Smooth muscle cell (in vitro differentiated cells): ENCODE measurements around the gene EP400. TPM values are rescaled to one million over a fixed set of nuclear protein-coding genes. Genes with fewer than 3 reads are reported as not detected.

Experiments
- DNase-seq: peaks from one replicate; lab custom pipeline; 2025; ENCODE audit not compliant: unreplicated experiment; lab: John Stamatoyannopoulos, UW
- H2AFZ ChIP-seq: fragments of 200-600 bp; sonication (generic); 2 replicates; pipeline ENCODE4 v1.6.0; 2016; ENCODE audit warnings: antibody characterized with exemption, low read depth, mild to moderate bottlenecking
- H3F3A ChIP-seq: fragments of 200-600 bp; sonication (generic); 2 replicates; pipeline ENCODE4 v1.6.0; 2017; ENCODE audit warnings: antibody characterized with exemption, low read depth
- H3K27ac ChIP-seq: fragments of 200-600 bp; sonication (generic); 2 replicates; pipeline ENCODE4 v1.5.1; 2016; ENCODE audit warnings: low read depth, mild to moderate bottlenecking
- H3K27me3 ChIP-seq: fragments of 200-600 bp; sonication (generic); 2 replicates; pipeline ENCODE4 v1.6.1; 2016; ENCODE audit warnings: low read depth, mild to moderate bottlenecking
- H3K36me3 ChIP-seq: fragments of 200-600 bp; sonication (generic); 2 replicates; pipeline ENCODE4 v1.5.1; 2016; ENCODE audit warnings: low read depth
- H3K4me1 ChIP-seq: fragments of 200-600 bp; sonication (generic); 2 replicates; pipeline ENCODE4 v1.5.1; 2016; ENCODE audit warnings: low read depth
- H3K4me2 ChIP-seq: fragments of 200-600 bp; sonication (generic); 2 replicates; pipeline ENCODE4 v1.6.0; 2016; ENCODE audit warnings: mild to moderate bottlenecking
- H3K4me3 ChIP-seq: fragments of 200-600 bp; sonication (generic); 2 replicates; pipeline ENCODE4 v1.5.1; 2016; ENCODE audit warnings: mild to moderate bottlenecking
- H3K79me2 ChIP-seq: fragments of 200-600 bp; sonication (generic); 2 replicates; pipeline ENCODE4 v1.6.0; 2016; ENCODE audit warnings: low read depth, mild to moderate bottlenecking
- H3K9ac ChIP-seq: fragments of 200-600 bp; sonication (generic); 2 replicates; pipeline ENCODE4 v1.6.0; 2016; ENCODE audit warnings: low read depth
- H3K9me3 ChIP-seq: fragments of 200-600 bp; sonication (generic); replicated peaks from 2 replicates; pipeline ENCODE4 v1.5.1; 2016; ENCODE audit warnings: low read depth
- H4K20me1 ChIP-seq: fragments of 200-600 bp; sonication (generic); 2 replicates; pipeline ENCODE4 v1.6.0; 2016; ENCODE audit warnings: low read depth
- CTCF ChIP-seq: fragments of 200-600 bp; sonication (generic); IDR thresholded peaks from 2 replicates; pipeline ENCODE4 v1.5.1; 2017; ENCODE audit warnings: borderline replicate concordance, mild to moderate bottlenecking, antibody characterized with exemption; ENCODE audit not compliant: insufficient read depth, poor library complexity, severe bottlenecking
- WGBS: methylation state at CpG from one replicate; pipeline ENCODE4 v1.1.7; 2016; ENCODE audit warnings: low lambda C conversion rate; 5-methylcytosine and 5-hydroxymethylcytosine counted together
- polyA plus RNA-seq: library from polyadenylated mRNA; unstranded; fragments of >200 nt; fragmentation: Nextera tagmentation; extraction: Ambion mirVana; gene quantifications from 2 replicates; pipeline ENCODE4 v1.2.1, GENCODE V29; 2016
- total RNA-seq: library from RNA; depleted of rRNA; stranded (reverse); fragments of >200 nt; gene quantifications from 2 replicates; pipeline ENCODE4 v1.2.3, GENCODE V29; 2014

EP400 gene
- total and polyA plus RNA-seq, 2 experiments from 2014 or later, result 6.6 to 13.6 TPM

DNA sequence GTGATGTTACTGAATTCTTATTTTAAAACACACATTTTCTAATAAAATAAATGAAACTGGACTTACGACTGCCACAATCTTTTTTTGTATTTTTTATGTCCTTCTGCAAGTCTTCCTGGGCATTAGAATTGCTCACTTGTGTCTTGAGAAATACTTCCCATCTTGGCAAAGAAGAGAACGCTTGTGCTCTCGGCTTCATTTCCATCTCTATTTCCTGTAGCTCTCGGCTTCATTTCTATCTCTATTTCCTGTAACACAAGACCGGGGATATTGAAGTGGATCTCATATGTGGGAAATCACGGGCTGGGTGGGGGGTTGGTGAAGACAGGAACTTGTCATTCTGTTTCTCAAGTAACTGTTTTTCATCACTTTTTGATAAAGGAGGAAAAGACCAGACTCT, 77.9 kb downstream of the EP400 start:
- no peak for DNase-seq
- 92% methylated on average over 6 of the region's 6 CpGs for WGBS
- Histone ChIP-seq H3K9ac (no peak overlapping the region), H3K36me3 (peaks cover 24% of the 10 kb centered on the region), H3K9me3 (no peaks in the 10 kb centered on the region), H3F3A (no peaks in the 10 kb centered on the region), H3K27ac (no peak overlapping the region), H3K4me3 (no peak overlapping the region), H3K4me2 (no peak overlapping the region), H3K79me2 (no peaks in the 10 kb centered on the region), H3K4me1 (no peaks in the 10 kb centered on the region), H3K27me3 (no peaks in the 10 kb centered on the region), H2AFZ (no peak overlapping the region), H4K20me1 (no peaks in the 10 kb centered on the region)
- no peak for TF ChIP-seq CTCF

DNA sequence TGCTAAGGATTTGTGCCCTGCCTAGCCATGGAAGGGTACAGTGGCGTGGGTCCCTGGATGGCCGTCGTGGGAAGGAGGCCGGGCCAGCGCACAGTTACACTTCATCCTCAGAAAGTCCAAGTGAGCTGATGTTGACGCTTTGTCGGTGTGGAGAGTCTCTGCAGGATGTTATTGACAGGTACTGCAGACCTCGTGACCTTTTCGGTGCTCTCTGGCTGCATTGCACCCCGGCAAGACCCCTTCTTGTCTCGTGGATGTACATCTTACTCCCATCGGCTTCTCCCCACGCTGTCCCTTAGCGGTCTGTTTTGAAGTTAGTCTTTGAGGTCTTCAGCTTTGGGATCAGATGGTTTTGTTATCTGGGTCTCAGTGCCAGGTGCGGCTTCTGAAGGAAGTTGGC, 78.4 kb downstream of the EP400 start:
- DNase-seq, result no peak
- 97% methylated on average over 15 of the region's 15 CpGs for whole genome bisulfite sequencing
- H3K79me2 ChIP-seq, result no peaks in the 10 kb centered on the region
- H3K27me3 ChIP-seq, result no peaks in the 10 kb centered on the region
- H3K27ac ChIP-seq, result no peak overlapping the region
- no peak overlapping the region for H3K4me3 ChIP-seq
- TF ChIP-seq CTCF, result no peak
- H3K4me2 ChIP-seq, result no peak overlapping the region
- no peaks in the 10 kb centered on the region for H4K20me1 ChIP-seq
- peaks cover 24% of the 10 kb centered on the region for H3K36me3 ChIP-seq
- no peaks in the 10 kb centered on the region for H3K4me1 ChIP-seq
- no peak overlapping the region for H3K9ac ChIP-seq
- H2AFZ ChIP-seq, result no peak overlapping the region
- H3K9me3 ChIP-seq, result no peaks in the 10 kb centered on the region
- H3F3A ChIP-seq, result no peaks in the 10 kb centered on the region

DNA sequence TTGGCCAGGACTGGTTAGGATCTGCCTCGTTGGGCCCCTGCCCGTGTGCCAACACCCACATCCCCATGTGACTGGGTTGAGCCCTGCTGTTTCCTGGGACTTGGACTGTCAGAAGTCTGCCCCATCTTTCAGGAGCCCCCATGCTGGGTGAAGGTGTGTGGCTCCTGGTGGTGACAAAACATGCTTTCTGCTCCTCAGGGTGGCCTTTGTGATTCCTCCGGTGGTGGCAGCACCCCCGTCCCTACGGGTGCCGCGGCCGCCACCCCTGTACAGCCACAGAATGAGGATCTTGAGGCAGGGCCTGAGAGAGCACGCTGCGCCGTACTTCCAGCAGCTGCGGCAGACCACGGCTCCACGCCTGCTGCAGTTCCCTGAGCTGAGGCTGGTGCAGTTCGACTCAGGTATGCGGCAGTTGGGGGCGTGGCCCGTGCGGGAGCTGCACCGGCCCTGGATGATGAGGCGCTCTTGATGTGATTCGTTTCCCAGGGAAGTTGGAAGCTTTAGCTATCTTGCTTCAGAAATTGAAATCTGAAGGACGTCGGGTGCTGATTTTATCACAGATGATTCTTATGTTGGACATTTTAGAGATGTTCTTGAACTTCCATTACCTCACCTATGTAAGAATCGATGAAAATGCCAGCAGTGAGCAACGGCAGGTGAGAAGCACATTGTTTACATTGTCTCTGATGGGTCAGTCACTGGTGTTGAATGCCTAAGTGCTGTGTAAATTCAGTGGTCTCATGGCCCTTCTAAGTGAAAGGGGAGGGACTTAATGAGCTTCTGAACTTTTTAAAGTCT, 80.0 kb downstream of the EP400 start:
- Histone ChIP-seq H3F3A (no peaks in the 10 kb centered on the region), H3K27me3 (no peaks in the 10 kb centered on the region), H3K4me3 (no peak overlapping the region), H2AFZ (no peak overlapping the region), H3K27ac (no peak overlapping the region), H3K36me3 (peaks cover 19% of the 10 kb centered on the region), H4K20me1 (no peaks in the 10 kb centered on the region), H3K79me2 (no peaks in the 10 kb centered on the region), H3K9ac (no peak overlapping the region), H3K9me3 (no peaks in the 10 kb centered on the region), H3K4me1 (no peaks in the 10 kb centered on the region), H3K4me2 (no peak overlapping the region)
- DNase-seq, result no peak
- WGBS, result 94% methylated on average over 26 of the region's 26 CpGs
- TF ChIP-seq CTCF, result no peak

- Histone ChIP-seq H3K4me3 (no peak overlapping the region), H3F3A (no peaks in the 10 kb centered on the region), H3K27ac (no peak overlapping the region), H4K20me1 (no peaks in the 10 kb centered on the region), H3K79me2 (no peaks in the 10 kb centered on the region), H3K27me3 (no peaks in the 10 kb centered on the region), H3K4me2 (no peak overlapping the region), H3K36me3 (peaks cover 12% of the 10 kb centered on the region), H3K4me1 (no peaks in the 10 kb centered on the region), H3K9ac (no peak overlapping the region), H3K9me3 (no peaks in the 10 kb centered on the region), H2AFZ (no peak overlapping the region)
- DNase-seq, result no peak
- WGBS, result 87% methylated on average over 11 of the region's 11 CpGs
- TF ChIP-seq CTCF, result no peak
Observed at GRCh38 chr12:132030367-132031038, 80.8 kb downstream of the EP400 start.
